Hematopoietic multipotent progenitor cell treated with erythropoietin and hydrocortisone succinate and interleukin-3 and kit ligand, for 4 days (in vitro differentiated cells): Measurements from ENCODE around the gene ATP6V0C.
"Not testable (repeated sequence)": the region's sequence is repeated elsewhere in the genome, so short reads cannot be mapped to it uniquely, and the experiment has no call there.

Source experiments
- DNase-seq: peaks from one replicate; pipeline ENCODE4 v3.0.0-alpha.2; 2015

The ATP6V0C gene

GRCh38 chr16:2529961-2530628 is 16.3 kb downstream of the ATP6V0C start:
- DNase-seq, result no peak

DNA sequence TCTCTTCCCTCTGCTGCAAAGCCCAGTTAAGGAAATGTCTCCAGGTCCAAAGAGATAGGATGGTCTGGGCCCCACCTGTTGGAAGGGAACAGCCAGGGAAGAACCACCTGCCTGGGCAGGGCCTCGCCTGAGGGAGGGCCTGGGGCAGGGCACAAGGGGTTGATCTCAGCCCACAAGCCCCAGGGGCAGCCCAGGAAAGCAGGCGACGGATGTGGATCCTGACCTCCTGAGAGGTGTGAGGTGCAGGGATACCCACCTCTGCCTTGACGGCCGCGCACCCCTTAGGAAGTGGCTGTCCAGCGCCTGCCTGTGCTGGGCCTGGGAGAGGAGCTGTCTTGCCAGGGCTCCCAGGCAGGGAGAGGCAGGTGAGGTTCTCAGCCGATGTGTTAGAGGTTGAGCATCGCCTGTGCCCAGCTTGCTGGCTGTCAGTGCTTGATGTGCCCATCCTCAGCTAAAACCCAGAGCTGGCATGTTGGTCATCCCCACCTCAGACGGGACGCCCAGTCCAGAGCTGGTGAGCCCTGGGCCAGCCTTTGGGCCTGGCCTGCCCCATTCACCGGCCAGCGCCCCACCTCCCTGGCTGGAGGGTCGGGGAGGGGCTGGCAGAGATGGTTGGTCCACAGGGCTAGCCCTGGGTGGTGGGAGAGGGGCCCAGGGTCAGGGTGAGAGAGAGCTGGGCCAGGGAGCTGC is 17.0 kb downstream of the ATP6V0C start:
- no peak for DNase-seq

DNA sequence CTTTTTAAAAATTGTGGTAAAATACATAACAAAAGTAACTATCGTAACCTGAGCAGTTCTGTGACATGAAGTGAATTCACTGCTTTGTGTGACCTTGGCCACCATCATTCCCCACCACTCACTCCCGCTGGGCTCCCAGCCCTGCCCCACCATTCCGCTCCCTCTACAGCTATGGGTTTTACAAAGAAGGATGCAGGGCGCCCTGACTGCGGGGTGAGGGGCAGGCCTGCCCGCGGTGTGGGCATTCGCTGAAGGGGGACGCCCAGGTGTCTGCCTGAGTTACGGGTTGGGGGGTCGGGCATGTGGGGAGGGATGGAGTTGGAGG is 17.6 kb downstream of the ATP6V0C start, which contains the start of gene CEMP1:
Gene CEMP1, minus strand, starts transcription at position 38 of the 325 bp plus-strand sequence. CDS start 335 bp downstream, outside the sequence.
- no peak for DNase-seq

GRCh38 chr16:2531696-2532493 is 18.1 kb downstream of the ATP6V0C start:
- DNase-seq, result peak; percentile 99

- DNase-seq, result peak; percentile 76
Measured at GRCh38 chr16:2532494-2533141, 18.9 kb downstream of the ATP6V0C start.

- DNase-seq, result not testable (repeated sequence)
Measured at GRCh38 chr16:2533142-2533755, 19.5 kb downstream of the ATP6V0C start.

GRCh38 chr16:2533912-2534311 is 20.2 kb downstream of the ATP6V0C start:
- no peak for DNase-seq

DNA sequence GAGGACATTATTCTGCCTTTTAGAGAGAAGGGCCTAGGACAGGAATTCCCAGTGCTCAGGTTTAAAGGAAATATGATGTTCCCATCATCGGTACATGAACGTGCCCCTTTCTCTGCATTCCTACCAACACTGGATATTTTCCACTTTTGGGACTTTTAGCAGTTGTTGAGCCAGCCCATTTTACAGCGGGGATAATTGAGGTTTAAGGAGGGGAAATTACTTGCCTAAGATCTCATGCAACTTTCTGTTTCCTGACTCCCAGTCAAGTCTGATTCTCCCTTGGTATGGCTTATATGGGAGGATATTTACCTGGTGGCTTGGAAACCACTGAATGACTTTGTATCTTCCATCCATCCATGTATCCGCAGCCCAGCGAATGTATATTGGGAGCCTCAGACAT is 20.6 kb downstream of the ATP6V0C start:
- not testable (repeated sequence) for DNase-seq

DNA sequence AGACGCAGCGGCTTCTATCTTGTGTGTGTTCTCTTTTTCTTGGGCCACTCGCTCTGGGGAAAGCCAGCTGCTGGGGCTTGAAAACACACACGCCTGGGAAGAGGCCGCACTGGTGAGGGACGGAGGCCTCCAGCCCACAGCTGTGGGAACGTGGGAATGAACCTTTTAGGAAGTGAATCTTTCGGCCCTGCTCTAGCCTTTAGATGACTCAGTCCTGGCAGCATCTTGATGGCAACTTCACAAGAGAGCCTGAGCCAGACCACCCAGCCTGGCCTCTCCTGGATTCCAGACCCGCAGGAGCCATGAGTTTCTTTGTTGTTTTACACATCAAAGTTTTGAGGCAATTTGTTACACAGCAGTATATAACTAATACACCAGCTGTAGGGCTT is 21.9 kb downstream of the ATP6V0C start:
- no peak for DNase-seq

DNA sequence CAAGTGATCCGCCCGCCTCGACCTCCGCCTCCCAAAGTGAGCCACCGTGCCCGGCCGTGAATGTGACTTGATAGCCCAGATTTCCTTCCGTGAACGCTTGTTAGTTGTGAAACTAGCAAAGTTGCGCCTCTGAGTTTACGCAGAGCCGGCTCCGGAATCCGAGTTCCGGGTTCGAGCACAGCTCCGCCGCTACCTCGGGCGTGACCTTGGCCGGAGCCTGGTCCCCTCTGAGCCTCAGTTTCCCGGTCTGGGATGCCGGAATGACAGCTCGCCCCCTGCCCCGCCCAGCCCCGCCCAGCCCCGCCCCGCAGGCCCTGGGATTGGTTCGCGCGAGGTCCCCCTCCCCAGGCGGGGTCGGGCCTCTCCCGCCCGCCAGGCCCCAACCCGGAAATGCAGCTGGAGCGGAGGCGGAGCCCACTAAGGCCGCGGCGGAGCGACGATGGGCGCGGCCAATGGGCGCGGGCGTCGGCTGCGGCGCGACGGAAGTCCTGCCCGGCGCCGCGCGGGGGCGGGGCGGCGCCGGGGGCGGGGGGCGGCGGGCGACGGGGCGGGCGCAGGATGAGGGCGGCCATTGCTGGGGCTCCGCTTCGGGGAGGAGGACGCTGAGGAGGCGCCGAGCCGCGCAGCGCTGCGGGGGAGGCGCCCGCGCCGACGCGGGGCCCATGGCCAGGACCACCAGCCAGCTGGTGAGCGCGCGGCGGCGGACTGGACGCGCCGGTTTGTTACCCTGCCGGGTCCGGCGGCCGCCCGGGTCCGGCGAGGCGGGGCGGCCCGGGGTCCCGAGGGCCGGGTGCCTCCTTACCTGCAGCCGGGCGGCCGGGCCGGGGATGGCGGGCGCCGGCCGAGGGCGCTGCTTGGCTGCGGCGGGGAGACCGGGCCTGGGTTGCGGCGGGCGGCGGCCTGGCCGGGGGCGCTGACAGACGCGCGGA is 24.0 kb downstream of the ATP6V0C start, which contains the start of gene PDPK1:
Gene PDPK1, plus strand, starts transcription at position 571 of the 929 bp plus-strand sequence. Its CDS starts 92 bp downstream, at position 663.
- peak; percentile 98 for DNase-seq

GRCh38 chr16:2539192-2539844 is 25.6 kb downstream of the ATP6V0C start:
- not testable (repeated sequence) for DNase-seq

- DNase-seq, result peak; percentile 51
Measured at GRCh38 chr16:2539845-2540458, 26.2 kb downstream of the ATP6V0C start.

- peak; percentile 44 for DNase-seq
Measured at GRCh38 chr16:2540912-2541311, 27.2 kb downstream of the ATP6V0C start.

DNA sequence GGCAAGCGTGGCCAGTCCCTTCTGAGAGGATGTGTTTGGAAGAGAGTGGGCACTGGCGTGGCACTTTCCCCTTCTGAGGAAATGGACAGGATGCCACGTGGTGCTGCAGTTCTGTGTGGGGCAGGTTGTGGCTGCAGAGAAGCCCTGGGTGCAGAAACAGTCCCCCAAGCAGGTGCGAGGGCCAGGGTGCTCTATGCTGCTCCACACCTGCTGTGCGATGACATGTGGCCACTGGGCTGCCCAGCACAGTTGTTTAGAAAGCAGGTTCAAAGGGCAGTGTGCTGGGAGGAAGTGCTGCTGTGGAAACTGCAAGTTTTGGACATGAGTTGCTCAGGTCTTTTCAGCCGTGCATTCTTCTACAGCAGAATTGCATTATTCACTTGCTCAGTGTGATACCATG is 27.7 kb downstream of the ATP6V0C start:
- DNase-seq, result not testable (repeated sequence)

- DNase-seq, result not testable (repeated sequence)
Measured at GRCh38 chr16:2543771-2544170, 30.0 kb downstream of the ATP6V0C start.

GRCh38 chr16:2550283-2550878 is 36.6 kb downstream of the ATP6V0C start:
- DNase-seq, result not testable (repeated sequence)

- DNase-seq, result not testable (repeated sequence)
Measured at GRCh38 chr16:2551420-2551889, 37.7 kb downstream of the ATP6V0C start.

GRCh38 chr16:2554709-2555425 is 41.1 kb downstream of the ATP6V0C start:
- not testable (repeated sequence) for DNase-seq

- DNase-seq, result not testable (repeated sequence)
Measured at GRCh38 chr16:2557150-2557549, 43.4 kb downstream of the ATP6V0C start.
